ENCODE measurements around the gene ATF4.

ATF4 gene

DNA sequence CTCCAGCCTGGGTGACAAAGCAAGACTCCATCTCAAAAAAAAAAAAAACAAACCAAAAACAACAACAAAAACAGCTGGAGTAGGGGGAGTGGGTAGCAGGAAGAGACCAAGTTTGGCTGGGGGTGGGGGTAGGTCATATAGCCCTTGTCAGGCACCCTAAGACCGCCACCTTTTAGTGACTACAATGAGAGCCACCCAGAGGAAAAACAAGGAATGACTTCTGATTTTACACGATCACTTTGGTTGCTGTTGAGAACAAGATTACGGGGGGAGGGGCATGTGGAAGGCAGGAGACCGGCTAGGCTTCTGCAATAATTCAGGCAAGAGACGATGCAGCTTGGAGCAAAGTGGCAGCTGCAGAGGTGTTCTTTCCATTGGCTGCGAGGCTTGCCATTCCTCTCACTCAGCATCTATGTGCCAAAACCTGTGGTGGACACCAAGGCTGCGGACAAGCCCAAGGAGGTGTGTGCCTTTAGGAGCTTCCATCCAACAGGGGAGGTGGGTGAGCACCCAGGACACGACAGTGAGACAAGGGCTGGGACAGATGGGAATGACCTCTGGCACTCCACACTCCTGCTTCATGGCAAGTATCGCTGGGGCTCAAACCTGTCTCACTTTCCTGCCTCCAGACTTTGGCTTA lies 10.4 kb downstream of the ATF4 start:
- no peak for DNase-seq

DNA sequence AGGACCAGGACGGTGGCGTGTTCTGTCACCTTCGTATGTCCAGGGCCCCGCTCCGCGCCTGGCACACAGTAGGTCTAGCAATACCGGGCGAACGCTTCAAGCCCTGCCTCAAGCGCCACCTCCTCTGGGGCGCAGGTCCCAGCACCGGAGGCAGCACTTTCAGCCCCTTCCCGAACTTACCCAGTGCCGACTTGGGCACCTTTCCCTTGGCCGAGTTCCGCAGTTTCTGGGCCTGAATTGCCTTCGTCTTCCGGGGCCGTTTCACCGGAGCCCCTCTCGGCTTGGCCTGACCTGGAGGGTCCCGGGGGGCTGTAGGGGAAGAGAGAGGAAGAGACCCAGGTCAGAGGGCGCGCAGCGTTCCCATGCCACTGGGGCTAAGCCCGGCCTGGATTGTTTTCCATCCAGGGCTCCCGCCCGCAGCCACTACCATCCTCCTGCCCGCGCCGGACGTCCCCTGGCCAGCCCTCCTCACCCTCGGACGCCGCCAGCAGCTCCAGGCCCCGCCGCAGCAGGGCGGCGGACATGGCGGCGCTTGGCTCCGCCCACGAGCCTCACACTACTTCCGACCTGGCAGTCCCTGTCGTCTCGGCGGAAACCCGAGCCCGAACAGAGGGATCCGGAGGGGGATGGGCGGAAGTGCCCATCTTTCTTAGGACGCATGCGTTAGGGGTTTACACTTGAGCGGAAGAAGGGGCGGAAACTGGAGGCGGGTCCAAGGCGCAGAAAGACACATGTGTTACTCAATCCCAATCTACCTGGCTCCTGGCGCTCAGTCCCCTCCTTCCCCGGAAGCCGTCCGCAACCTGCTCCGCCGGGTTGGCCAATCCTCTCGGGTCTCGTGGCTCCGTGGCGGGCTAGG lies 12.1 kb downstream of the ATF4 start, which contains the start of gene RPS19BP1:
Gene RPS19BP1 (minus strand): TSS at position 534 of the 859 bp plus-strand sequence. CDS start 10 bp downstream, at position 524.
- DNase-seq: peak; percentile 99

DNA sequence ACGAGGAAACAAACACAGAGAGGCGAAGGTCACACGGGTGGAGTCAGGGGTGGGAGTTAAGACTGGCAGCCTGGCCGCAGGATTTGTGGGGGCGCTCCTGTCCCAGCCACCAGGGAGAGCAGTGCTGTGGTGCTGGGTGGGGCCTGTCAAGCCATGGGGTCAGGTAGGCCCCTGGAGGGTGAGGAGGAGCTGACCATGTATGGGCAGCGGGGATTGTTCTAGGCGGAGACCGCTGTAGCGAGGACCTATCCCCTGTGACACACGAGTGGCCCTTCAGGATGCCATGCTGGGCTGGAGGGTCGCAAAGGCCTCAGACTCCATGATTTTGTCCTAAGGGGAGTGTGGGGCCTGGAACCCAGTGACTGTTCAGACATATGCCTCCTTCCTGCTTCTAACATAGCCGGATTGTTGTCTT lies 13.7 kb downstream of the ATF4 start:
- DNase-seq: no peak

DNA sequence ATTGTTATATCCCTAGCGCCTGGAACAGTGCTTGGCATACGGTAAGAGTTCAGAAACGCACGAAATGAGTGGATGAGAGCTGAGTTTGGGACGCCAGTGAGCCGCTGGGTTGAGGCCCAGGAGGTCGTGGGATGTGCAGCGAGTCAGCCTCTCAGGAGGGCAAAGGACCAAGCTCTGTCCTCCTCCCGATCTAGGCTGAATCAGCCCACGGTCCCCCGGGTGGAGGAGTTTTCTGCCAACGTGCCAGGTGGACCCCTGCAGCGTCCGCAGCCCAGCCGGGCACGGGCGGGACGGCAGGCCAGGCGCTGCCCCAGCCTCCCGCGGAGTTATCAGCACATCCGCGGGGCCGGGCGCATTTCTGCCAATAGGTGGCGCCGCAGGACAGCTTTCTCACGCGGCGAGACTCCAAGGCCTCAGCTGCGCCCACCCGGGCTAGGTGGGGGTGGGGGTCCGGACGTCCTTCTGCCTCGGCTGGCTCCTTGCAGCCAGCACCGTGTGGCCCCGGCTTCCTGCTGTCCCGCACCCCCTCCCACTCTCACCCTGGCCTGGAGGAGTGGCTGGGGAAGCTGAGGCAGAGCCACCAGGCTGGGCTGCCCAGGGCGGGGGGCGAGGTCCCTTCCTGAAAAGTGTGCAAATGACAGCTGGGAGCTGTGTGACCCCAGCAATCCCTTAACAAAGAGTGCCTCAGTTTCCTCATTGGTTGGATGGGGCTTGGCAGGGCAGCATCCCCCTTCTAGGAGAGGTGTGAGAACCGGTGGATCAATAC lies 14.4 kb downstream of the ATF4 start:
- peak; percentile 13 for DNase-seq

DNA sequence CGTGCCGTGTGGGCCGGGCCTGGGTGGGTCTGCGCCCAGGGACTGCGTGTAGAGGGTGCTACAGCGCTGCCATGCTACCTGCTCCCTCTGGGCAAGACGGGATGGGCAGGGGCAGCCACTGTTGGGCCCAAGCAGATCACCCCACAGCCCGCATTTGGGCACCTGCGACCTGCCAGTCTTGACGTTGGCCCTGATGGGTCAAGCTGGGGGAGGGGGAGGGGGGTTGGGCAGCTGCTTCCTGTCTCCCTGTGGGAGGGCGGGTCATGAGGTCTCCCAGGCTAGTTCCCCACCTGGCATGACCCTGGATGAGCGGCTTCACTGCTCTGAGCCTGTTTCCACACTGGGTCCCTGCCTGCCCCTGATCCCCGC lies 15.0 kb downstream of the ATF4 start:
- DNase-seq: no peak

DNA sequence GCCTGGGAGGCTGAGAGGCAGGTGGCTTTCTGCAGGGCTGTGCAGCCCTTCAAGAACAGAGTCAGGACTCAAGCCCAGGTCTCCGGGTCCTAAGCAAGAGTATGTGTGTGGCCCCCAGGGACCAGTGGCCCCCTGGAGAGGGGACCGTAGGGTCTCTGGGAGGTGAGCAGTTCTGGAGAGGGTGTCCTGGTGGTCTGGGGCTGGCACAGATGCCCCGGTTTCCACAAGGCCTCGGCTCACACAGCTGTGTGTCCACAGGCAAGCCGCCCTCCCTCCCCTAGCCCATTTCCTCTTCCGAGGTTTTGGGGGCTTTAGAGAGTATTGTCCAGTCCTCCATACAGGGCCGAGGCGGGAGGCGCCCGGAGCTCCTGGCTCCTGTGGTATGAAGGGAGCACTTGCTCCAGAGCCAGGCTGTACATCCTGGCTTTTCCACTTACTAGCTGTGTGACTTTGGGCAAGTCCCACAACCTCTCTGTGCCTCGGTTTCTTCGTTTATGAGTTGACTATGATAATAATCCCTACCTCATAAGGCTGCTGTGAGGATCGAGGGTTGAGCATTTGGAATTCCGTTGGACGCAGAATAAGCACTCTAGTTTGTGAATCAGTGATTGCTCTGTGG lies 15.6 kb downstream of the ATF4 start:
- DNase-seq: no peak

DNA sequence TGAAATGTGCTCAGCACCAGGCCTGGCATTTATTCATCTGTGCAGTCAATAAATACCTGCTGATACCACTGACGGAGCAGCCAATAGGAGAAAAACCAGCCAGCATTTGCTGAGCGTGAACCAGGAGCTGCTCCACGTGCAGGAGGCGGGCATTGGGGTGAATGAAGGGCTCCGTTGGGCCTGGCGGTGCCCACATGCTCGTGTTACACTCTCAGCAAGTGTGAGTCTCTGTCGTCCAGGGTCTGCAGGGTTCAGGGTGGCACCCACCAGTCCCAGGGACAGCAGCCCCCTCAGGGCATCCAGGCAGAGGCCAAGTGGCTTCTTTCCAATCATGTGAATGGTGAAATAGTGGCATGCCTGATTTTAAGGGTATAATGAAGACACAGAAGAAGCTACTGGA lies 16.3 kb downstream of the ATF4 start:
- no peak for DNase-seq

DNA sequence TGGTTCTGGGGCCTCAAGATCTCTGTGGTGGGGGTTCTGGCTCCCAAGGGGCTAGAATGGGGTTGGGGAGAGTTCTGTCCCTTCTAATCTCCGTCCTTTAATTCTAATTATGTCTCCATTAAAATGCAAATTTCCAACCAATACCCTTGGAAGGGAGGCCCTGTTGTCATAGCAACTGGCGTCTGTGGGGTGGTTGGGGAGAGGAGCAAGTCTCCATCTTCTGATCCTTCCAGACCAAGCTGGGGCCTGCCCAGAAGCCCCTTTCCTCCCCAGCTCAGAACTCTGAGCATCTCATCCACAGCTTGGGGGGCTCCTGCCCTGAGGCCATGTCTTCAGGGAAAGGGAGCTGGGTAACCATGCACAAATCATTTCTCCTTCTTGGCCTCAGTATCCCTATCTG lies 17.6 kb downstream of the ATF4 start:
- no peak for DNase-seq

DNA sequence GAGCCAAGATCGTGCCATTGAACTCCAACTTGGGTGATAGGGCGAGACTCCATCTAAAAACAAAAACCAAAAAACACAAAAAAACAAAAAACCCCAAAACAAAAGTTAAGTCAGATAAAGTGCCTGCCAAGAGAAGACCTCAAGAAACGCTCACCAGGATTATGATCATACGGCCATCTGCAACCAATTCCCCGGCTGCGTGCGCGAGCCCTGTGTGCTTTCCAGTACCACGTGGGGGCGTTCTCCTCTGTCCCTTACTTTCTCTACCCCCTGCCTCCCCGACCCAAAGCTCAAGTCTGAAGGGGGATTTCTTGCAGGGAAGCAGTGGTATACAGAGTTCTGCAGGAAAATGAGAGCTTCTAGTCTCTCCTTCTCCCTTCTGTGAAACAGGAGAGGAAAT lies 22.7 kb downstream of the ATF4 start:
- DNase-seq: no peak

DNA sequence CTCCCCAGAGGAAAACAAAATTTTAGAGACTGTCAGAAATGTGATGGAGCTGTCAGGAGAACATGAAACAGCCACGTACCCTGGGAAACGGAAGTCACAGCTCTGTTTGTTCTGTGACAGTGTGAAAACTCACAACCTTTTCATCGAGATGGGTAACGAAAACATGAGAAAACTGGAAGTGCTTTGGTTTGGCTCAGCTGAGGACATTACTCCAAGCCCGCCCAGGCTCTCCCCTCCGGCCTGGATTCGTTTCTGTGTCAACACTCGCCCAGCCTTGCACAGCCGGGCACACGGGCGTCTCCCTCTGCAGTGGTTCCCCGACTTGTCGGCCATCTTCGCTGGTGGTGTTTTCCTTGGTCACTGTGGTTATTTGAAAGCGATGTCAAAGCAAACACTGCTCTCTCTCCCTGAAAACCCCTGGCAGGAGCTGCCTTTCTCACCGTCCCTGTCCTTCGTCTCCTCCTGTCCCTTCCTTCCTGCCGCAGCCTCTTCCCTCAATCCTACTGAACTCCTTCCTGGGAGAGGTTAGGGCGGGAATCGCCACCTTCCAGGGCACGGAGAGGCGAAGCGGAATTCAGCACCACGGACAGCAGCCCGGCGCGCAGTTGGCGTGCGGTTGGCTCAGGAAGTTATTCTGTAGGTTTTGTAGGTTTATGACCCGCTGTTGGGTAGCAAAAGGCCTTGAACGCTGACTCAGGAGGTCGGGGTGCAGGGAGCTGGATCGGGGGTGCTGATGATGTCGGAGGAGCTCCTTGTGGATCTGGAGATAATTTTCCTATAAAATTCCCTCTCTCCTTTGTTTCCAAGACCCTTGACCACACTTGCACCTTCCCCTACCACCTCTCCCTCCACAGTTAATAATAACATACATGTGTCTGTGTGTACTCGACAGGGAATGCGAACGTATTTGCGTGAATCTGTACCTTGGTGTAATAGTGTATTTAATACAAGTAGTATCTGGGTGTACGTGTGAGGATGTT lies 25.3 kb downstream of the ATF4 start:
- no peak for DNase-seq

DNA sequence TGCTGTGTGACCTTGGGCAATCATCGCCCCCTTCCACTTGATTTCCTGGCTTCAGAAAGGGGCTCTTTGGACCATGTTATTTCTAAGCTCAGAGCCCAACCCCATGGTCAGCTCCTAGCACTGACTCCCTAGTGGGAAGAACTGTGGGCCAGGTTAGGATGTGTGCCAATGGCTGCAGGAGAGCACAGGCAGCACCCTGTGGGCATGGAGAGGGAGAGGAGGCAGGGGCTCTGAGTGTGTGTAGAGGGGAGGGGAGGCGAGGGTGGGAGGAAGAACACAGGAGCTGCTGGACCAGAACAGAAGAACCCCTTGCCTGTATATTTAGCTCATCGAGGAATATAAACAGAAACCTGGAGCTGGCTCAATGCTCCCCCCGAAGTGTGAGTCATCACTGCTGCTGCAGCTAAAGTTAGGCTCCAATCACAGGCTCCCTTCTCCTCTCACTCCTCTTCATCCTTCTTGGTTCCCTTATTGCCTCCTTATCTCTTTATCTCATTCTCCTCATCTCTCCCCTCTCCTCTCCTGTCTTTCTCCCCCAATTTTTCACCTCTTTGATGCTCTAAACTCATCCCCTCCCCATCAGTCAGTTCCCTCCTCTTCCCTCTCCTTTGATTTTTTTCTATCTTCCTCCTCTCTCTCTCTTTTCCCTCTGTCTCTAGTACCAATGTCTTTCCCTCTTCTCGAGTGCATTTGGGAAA lies 26.7 kb downstream of the ATF4 start:
- DNase-seq: no peak

DNA sequence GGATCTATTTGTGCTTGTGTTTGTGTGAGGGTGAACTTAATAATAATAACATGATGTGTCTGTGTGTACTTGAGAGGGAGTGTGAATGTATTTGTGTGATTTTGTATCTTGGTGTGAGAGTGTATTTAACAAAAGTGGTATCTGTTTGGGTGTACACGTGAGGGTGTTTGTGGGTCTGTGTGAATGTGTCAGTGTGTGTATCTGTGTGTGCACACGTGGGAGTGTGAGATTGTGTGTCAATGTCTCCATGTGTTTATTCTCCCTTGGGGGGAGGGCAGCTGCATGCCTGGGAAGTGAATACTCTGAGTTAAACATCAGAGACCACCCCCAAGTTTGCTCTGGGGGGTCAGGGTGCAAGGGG lies 27.2 kb downstream of the ATF4 start:
- no peak for DNase-seq

DNA sequence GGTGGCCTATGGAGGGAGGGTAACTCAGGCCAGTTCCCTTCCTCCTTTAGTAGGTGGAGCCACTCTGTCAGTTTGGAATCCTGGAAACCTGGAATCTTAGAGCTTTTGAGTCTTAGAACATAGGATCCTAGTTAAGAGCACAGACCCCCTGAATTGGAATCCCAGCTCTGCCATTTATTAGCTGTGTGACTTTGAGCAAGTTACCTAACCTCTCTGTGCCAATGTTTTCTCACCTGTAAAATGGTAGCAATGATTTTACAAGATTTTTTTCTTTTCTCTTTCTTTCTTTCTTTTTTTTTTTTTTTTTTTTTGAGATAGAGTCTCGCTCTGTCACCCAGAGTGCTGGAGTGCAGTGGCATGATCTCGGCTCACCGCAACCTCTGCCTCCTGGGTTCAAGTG lies 33.1 kb downstream of the ATF4 start:
- DNase-seq: no peak

DNA sequence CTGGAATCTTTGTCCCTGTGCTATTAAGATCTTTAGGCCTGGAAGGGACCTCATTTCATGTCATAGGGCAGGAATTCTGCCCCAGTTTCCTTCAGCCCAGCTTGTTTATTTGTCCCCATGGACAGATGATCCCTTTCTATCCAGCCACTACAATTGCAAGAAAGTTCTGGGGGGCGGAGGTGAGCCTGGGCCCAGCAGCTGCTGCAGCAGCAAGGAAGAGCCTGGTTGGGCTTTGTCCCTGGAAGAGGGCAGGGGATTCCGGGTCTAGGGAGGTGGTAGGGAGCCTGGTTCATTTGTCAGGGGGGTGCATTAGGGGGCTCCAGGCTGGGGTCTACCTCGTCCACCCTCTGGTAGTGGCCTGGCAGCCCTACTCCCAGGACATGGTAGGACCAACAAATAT lies 33.8 kb downstream of the ATF4 start:
- no peak for DNase-seq

DNA sequence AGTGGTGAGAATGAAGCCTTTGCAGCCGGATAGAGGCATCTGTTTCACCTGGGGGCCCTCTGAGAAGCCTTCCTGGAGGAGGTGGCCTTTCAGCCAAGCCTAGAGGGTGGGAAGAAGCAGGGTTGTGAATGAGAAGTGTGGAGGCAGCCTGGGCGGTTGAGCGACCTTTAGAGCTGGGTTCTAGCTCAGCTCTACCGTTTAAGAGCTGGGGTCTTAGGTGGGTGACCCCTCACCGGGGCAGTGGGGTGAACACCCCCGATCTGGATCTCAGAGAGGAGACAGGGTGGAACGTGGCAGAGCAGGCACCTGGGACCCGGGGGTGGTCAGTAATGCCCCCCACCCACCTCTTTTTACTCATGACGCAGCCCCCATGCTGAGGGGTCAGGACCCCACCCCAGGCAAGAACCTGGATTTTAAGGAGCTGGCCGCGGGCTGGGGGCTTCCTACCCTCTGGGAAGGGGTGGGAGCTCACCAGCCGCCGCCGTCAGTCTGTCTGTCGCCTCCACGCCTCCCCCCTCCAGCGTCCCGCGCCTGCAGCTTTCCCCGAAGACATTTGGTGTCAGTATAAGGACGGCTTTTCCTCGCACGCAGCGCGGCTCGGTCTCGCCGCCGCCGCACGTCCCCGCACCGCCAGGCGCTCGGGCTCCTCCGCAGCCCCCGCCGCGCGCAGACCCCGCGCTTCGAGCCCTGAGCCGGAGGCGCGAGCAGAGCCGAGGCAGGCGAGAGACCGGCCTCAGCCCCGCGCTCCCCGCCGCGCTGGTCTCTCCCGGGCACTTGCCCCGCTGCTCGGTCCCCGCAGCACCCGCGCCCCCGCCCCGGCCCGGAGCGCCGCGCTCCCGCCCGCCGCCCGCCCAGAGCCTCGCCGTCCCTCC lies 36.8 kb downstream of the ATF4 start:
- DNase-seq: no peak

DNA sequence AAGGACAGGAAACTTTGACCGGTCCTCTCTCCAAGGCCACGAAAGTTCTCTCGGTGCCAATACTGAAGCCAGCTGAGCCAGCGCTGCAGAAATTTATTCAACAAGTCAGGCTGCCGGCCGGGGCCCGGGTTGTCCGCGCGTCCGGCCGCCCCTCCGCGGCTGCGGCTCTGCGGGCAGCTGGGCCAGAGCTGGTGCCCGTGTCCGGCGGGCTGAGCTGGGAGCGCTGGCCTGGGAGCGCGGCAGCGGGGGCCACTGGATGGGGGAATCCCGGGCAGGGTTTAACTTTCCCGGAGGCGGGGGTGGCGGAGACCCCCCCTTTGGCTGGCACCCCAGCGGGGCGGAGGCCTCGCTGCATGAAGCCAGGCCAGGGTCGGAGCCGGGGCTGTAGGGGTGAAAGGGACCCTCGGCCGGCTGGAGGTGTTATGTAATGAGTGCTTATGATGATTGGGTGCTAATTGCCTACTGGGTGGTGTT lies 37.9 kb downstream of the ATF4 start:
- no peak for DNase-seq

DNA sequence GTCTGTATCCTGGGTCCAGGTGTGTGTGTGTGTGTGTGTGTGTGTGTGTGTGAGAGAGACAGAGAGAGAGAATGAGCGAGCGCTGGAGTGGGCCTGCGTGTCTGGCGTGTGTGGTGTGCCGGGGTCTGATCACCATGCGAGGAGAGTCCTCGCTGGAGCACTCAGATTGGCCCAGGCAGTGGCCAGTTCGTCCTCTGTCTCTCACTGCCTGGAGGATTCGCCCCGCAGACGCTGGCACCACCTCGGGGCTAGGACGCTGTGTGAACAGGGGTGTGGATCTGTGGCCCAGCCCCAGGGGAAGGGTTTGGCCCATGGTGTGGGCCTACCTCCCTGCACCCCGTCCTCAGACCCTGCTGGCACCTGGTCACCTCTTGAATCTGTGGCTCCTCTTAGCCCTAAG lies 38.6 kb downstream of the ATF4 start:
- DNase-seq: no peak

DNA sequence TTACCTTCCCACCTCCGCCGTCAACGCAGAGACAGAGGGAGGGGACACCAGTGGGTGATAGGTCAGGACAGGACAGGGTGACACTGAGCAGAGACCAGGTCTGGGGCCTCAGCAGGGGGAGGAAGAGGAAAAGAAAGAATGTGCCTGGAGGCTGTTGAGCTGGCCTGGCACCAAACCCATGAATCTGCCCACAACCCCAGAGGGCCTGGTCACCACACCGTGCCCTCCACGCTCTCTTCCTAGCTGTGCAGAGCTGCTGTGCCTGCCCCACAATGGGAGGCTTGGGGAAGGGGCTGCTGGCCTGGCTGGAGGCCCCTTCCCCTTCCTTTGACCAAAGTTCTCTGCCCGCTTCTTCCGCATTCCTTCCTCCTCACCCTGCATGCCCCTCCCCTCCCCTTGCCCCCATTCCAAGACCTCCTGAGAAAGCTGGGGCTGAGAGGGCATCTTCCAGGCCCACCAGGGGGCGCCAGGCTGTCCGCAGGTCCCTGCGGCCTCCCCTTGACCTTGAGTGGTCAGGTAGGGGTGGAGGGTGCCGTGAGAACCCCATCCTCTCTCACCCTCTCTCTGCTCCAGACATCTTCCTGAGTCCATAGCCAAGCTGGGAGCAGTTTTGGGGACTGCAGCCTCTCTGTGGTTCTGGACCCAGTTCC lies 39.2 kb downstream of the ATF4 start:
- DNase-seq: no peak

DNA sequence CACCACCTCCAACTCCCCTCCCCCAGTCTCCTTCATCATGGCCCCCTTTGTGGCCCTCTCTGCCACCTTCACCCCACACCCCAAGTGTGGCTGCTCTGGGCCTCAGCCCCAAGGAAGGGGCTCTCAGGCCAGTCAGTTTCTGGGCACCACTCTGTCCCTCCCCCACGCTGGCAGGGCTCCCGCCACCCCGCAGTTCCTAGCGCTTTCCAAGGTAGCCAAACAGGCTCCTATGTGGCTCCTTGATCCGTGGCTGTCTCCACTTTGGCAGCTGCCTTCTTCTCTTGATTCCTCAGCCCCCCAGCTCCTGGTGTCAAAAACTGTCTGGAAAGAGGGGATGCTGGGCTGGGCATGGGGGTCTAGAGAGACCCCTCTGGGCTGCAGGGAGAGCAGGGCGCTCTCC lies 39.8 kb downstream of the ATF4 start:
- no peak for DNase-seq
